Transverse colon (tissue), 4 donors: ENCODE measurements around the gene LLCFC1. TPM values are rescaled to one million over a fixed set of nuclear protein-coding genes. Genes with fewer than 3 reads are reported as not detected.

Experiments
- DNase-seq: peaks from one replicate; pipeline ENCODE4 v3.0.0-alpha.2; 2019
- H3K27ac ChIP-seq, 4 donors: fragments of 200-600 bp; sonication (generic); 2 replicates each; pipeline ENCODE4 v1.5.1; 2016 to 2018; ENCODE audit warnings: inconsistent platforms in 4 of 4
- H3K27me3 ChIP-seq: fragments of 200-600 bp; sonication (generic); 2 replicates; pipeline ENCODE4 v1.5.1; 2017; ENCODE audit warnings: inconsistent platforms
- H3K36me3 ChIP-seq, 4 donors: fragments of 200-600 bp; sonication (generic); 2 replicates each; pipeline ENCODE4 v1.5.1; 2017 to 2019; ENCODE audit warnings: inconsistent platforms in 4 of 4
- H3K4me1 ChIP-seq, 4 donors: fragments of 200-600 bp; sonication (generic); 2 replicates each; pipeline ENCODE4 v1.5.1; 2017 to 2020; ENCODE audit warnings: inconsistent platforms in 4 of 4
- H3K4me3 ChIP-seq, 4 donors: fragments of 200-600 bp; sonication (generic); 1 replicate in 1 of 4; 2 replicates in 3 of 4; pipeline versions ENCODE4 v1.5.1 to v1.6.1; 2017 to 2019; ENCODE audit warnings: inconsistent platforms in 4 of 4
- H3K9me3 ChIP-seq, 2 donors: fragments of 200-600 bp; sonication (generic); 2 replicates each; pipeline ENCODE4 v1.5.1; 2017 to 2019; ENCODE audit warnings: inconsistent platforms in 2 of 2
- EP300 ChIP-seq: sonication (generic); formaldehyde crosslinking; IDR thresholded peaks from one replicate; pipeline ENCODE4 v1.6.1; 2017; ENCODE audit warnings: antibody characterized with exemption, low read depth
- POLR2A ChIP-seq: fragments of 450-650 bp; IDR thresholded peaks from one replicate; pipeline ENCODE4 v1.6.1; 2016; ENCODE audit warnings: antibody characterized with exemption, mild to moderate bottlenecking, moderate library complexity
- POLR2AphosphoS5 ChIP-seq, 3 donors: sonication (generic); formaldehyde crosslinking; IDR thresholded peaks; one replicate each; pipeline ENCODE4 v1.6.1; 2016; ENCODE audit warnings: antibody characterized with exemption in 3 of 3
- WGBS, 2 donors: methylation state at CpG; one replicate each; pipeline ENCODE4 v1.1.5; 2018; ENCODE audit warnings: low coverage in 1 of 2; 5-methylcytosine and 5-hydroxymethylcytosine counted together
- in situ Hi-C, 4 donors: fragments of 200-750 bp; cut with MboI; loops; one replicate each; pipeline versions ENCODE4 v1.15.0 to v1.15.1; 2017; ENCODE audit warnings: low sequenced_read_pairs in 3 of 4, low pct_ligation_motif_present in 1 of 4, low pct_unique_long_range_greater_than_20kb in 1 of 4
- intact Hi-C: fragments of 100-400 bp; cut with DNase I; formaldehyde crosslinking; loops from one replicate; pipeline ENCODE4 v1.15.1; 2023; ENCODE audit warnings: low total_unique reads
- total RNA-seq, 4 donors: library from RNA; depleted of rRNA; stranded (reverse); fragments of >200 nt; gene quantifications; one replicate each; pipeline ENCODE4 v1.1.0, GENCODE V29; 2016
- TF ChIP-seq, protein P1 (sequence below), 5 experiments: fragments of 200-600 bp in 3 of 5; fragments of 450-650 bp in 2 of 5; sonication (generic) in 3 of 5; IDR thresholded peaks; 1 replicate in 2 of 5; 2 replicates in 3 of 5; pipeline ENCODE4 v1.5.1; 2016 to 2017; ENCODE audit warnings: antibody characterized with exemption in 5 of 5, inconsistent platforms in 3 of 5, mild to moderate bottlenecking in 2 of 5, moderate library complexity in 1 of 5

The LLCFC1 gene
- total RNA-seq, 4 donors from 2014 or later: not detected

GRCh38 chr7:142923391-142923790, 15.9 kb upstream of the LLCFC1 start:
- Histone ChIP-seq H3K36me3 (no peaks in the 10 kb centered on the region), H3K4me3 (no peak overlapping the region), H3K27me3 (no peaks in the 10 kb centered on the region), H3K4me1 (no peaks in the 10 kb centered on the region), H3K9me3 (no peaks in the 10 kb centered on the region), H3K27ac (no peak overlapping the region)
- no peak for DNase-seq
- intact Hi-C loops (no loop called here), in situ Hi-C loops (no loop called here)
- TF ChIP-seq, protein P1, sequence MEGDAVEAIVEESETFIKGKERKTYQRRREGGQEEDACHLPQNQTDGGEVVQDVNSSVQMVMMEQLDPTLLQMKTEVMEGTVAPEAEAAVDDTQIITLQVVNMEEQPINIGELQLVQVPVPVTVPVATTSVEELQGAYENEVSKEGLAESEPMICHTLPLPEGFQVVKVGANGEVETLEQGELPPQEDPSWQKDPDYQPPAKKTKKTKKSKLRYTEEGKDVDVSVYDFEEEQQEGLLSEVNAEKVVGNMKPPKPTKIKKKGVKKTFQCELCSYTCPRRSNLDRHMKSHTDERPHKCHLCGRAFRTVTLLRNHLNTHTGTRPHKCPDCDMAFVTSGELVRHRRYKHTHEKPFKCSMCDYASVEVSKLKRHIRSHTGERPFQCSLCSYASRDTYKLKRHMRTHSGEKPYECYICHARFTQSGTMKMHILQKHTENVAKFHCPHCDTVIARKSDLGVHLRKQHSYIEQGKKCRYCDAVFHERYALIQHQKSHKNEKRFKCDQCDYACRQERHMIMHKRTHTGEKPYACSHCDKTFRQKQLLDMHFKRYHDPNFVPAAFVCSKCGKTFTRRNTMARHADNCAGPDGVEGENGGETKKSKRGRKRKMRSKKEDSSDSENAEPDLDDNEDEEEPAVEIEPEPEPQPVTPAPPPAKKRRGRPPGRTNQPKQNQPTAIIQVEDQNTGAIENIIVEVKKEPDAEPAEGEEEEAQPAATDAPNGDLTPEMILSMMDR (IDR thresholded peaks at IDR 0.05): no peak
- no peak for TF ChIP-seq POLR2AphosphoS5 (IDR thresholded peaks at IDR 0.05)
- TF ChIP-seq POLR2A: no peak
- TF ChIP-seq EP300: no peak
- 46 to 63% methylated on average over 1 to 2 of the region's 2 CpGs for WGBS, 2 donors

DNA sequence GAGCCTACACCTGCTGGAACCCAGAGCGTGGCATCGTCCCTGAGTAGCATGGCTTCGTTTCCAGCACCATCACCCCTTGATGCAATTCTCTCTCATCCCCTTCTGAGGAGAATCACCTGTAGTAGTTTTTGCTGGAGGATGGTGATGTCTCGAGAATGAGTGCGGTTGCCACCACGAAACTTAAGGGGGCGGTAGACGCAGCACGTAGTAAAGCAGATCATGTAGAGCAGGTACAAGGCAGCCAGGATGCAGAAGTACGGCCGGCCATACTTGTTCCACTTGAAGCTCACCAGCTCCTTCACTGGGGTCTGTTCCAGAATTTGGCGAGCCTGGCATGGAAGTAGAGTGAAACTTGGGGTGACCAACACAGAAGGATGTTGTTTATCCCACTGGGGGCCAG, 13.9 kb upstream of the LLCFC1 start:
- in situ Hi-C loops: no loop called here
- no peaks in the 10 kb centered on the region for H3K9me3 ChIP-seq
- no peaks in the 10 kb centered on the region for H3K36me3 ChIP-seq
- no peak for DNase-seq
- no peak for TF ChIP-seq POLR2AphosphoS5 (IDR thresholded peaks at IDR 0.05)
- TF ChIP-seq POLR2A: no peak
- TF ChIP-seq, protein P1 (IDR thresholded peaks at IDR 0.05): no peak
- H3K27me3 ChIP-seq: no peaks in the 10 kb centered on the region
- H3K4me3 ChIP-seq: no peak overlapping the region
- 75% methylated on average over 12 of the region's 12 CpGs; no CpG with 5 or more reads in 1 of the 2 donors for WGBS, 2 donors
- no peaks in the 10 kb centered on the region for H3K4me1 ChIP-seq
- intact Hi-C loops: no loop called here
- H3K27ac ChIP-seq: no peak overlapping the region

GRCh38 chr7:142927085-142927745, 12.1 kb upstream of the LLCFC1 start:
- H3K9me3 ChIP-seq: no peaks in the 10 kb centered on the region
- peak overlapping the region in 1 of 4 donors; percentile 34 for H3K27ac ChIP-seq
- no peaks in the 10 kb centered on the region for H3K36me3 ChIP-seq
- no peak for DNase-seq
- TF ChIP-seq POLR2AphosphoS5 (IDR thresholded peaks at IDR 0.05) (no peak), EP300 (no peak), POLR2A (no peak)
- TF ChIP-seq, protein P1 (IDR thresholded peaks at IDR 0.05): no peak
- intact Hi-C loops: no loop called here
- H3K4me1 ChIP-seq: no peaks in the 10 kb centered on the region
- in situ Hi-C loops: no loop called here
- no peak overlapping the region for H3K4me3 ChIP-seq
- WGBS, 2 donors: 44 to 82% methylated on average over 3 to 7 of the region's 7 CpGs
- H3K27me3 ChIP-seq: no peaks in the 10 kb centered on the region

DNA sequence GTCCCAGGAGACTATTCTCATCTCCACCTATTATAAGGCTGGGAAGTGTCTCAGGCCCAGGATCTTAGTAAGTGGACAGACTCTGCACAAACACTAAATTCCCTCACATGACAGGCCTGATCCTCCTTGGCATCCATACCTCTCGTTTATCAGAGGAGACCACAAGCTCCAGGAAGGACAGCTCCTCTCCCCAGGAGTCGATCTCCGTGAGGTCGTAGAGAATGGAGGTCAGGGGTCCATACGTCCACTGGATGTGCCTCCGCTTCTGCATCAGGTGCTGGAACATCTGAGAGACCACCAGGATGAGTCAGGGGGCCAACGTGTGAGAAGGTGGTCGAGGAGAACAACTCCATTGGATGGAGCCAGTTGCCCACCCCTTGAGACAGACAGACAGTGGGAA, 11.3 kb upstream of the LLCFC1 start:
- in situ Hi-C loops: no loop called here
- 75 to 78% methylated on average over 6 to 8 of the region's 8 CpGs for WGBS, 2 donors
- DNase-seq: no peak

More for the DNA sequence above, 11.3 kb upstream of the LLCFC1 start:
- no peaks in the 10 kb centered on the region for H3K36me3 ChIP-seq
- H3K9me3 ChIP-seq: no peaks in the 10 kb centered on the region
- no peak overlapping the region for H3K4me3 ChIP-seq
- H3K27me3 ChIP-seq: no peaks in the 10 kb centered on the region
- H3K27ac ChIP-seq: peak overlapping the region in 1 of 4 donors; percentile 34
- intact Hi-C loops: no loop called here
- H3K4me1 ChIP-seq: no peaks in the 10 kb centered on the region
- TF ChIP-seq POLR2A (no peak), EP300 (no peak), POLR2AphosphoS5 (IDR thresholded peaks at IDR 0.05) (no peak)
- TF ChIP-seq, protein P1 (IDR thresholded peaks at IDR 0.05): no peak
